GM19025 (cell line): Measurements from ENCODE around the gene NOTCH2.
"Not testable (repeated sequence)": the region's sequence is repeated elsewhere in the genome, so short reads cannot be mapped to it uniquely, and the experiment has no call there.

ENCODE experiments used
- ATAC-seq: cut with Tn5 transposase; IDR thresholded peaks from one replicate; pipeline ENCODE4 v1.9.1; 2021; ENCODE audit warnings: mild to moderate bottlenecking, low read depth, moderate library complexity; ENCODE audit not compliant: unreplicated experiment

NOTCH2 gene

GRCh38 chr1:120069067-120069919 is at the start of gene NOTCH2:
Gene NOTCH2 (minus strand): TSS chr1:120069662. CDS start chr1:120069406, 256 bp downstream.
- ATAC-seq, result not testable (repeated sequence)

GRCh38 chr1:120117371-120118177 is 48.1 kb upstream of the NOTCH2 start:
- ATAC-seq, result peak; percentile 69

GRCh38 chr1:120116094-120116493 is 46.6 kb upstream of the NOTCH2 start:
- not testable (repeated sequence) for ATAC-seq

GRCh38 chr1:120113134-120113533 is 43.7 kb upstream of the NOTCH2 start:
- not testable (repeated sequence) for ATAC-seq

GRCh38 chr1:120112212-120112611 is 42.8 kb upstream of the NOTCH2 start:
- ATAC-seq, result not testable (repeated sequence)

- not testable (repeated sequence) for ATAC-seq
Observed at GRCh38 chr1:120111771-120112170, 42.3 kb upstream of the NOTCH2 start.

- not testable (repeated sequence) for ATAC-seq
Observed at GRCh38 chr1:120111008-120111407, 41.5 kb upstream of the NOTCH2 start.

GRCh38 chr1:120109656-120110055 is 40.2 kb upstream of the NOTCH2 start:
- ATAC-seq, result not testable (repeated sequence)

- not testable (repeated sequence) for ATAC-seq
Observed at GRCh38 chr1:120109180-120109579, 39.7 kb upstream of the NOTCH2 start.

- ATAC-seq, result not testable (repeated sequence)
Observed at GRCh38 chr1:120105288-120105687, 35.8 kb upstream of the NOTCH2 start.

GRCh38 chr1:120103768-120104167 is 34.3 kb upstream of the NOTCH2 start:
- not testable (repeated sequence) for ATAC-seq

- not testable (repeated sequence) for ATAC-seq
Observed at GRCh38 chr1:120101593-120101992, 32.1 kb upstream of the NOTCH2 start.

- ATAC-seq, result not testable (repeated sequence)
Observed at GRCh38 chr1:120100590-120100989, 31.1 kb upstream of the NOTCH2 start.

GRCh38 chr1:120098986-120099759 is 29.7 kb upstream of the NOTCH2 start:
- not testable (repeated sequence) for ATAC-seq

- not testable (repeated sequence) for ATAC-seq
Observed at GRCh38 chr1:120096981-120097545, 27.6 kb upstream of the NOTCH2 start.

- ATAC-seq, result not testable (repeated sequence)
Observed at GRCh38 chr1:120093548-120094181, 24.2 kb upstream of the NOTCH2 start.

- ATAC-seq, result not testable (repeated sequence)
Observed at GRCh38 chr1:120092232-120093218, 23.1 kb upstream of the NOTCH2 start.

GRCh38 chr1:120090830-120091229 is 21.4 kb upstream of the NOTCH2 start:
- not testable (repeated sequence) for ATAC-seq
